HG02884 (cell line): ENCODE results near the gene ZSCAN5A.
"Not testable (repeated sequence)": the region's sequence is repeated elsewhere in the genome, so short reads cannot be mapped to it uniquely, and the experiment has no call there.

ENCODE experiments used
- ATAC-seq: cut with Tn5 transposase; IDR thresholded peaks from one replicate; pipeline ENCODE4 v1.9.1; 2021; ENCODE audit warnings: mild to moderate bottlenecking, moderate library complexity; ENCODE audit not compliant: unreplicated experiment

Gene ZSCAN5A

GRCh38 chr19:56314381-56315076, at the start of gene ZSCAN5A:
Gene ZSCAN5A (minus strand): TSS chr19:56314839. CDS start chr19:56225046, 89,793 bp downstream.
- ATAC-seq: peak; percentile 67

GRCh38 chr19:56360841-56361240, 46.2 kb upstream of the ZSCAN5A start:
- ATAC-seq: no peak

GRCh38 chr19:56356944-56357343, 42.3 kb upstream of the ZSCAN5A start:
- no peak for ATAC-seq

GRCh38 chr19:56355517-56355916, 40.9 kb upstream of the ZSCAN5A start:
- no peak for ATAC-seq

GRCh38 chr19:56351208-56351607, 36.6 kb upstream of the ZSCAN5A start:
- no peak for ATAC-seq

GRCh38 chr19:56350416-56351045, 35.9 kb upstream of the ZSCAN5A start:
- no peak for ATAC-seq

GRCh38 chr19:56348289-56348877, 33.7 kb upstream of the ZSCAN5A start:
- ATAC-seq: no peak

- no peak for ATAC-seq
Measured at GRCh38 chr19:56347163-56347778, 32.6 kb upstream of the ZSCAN5A start.

GRCh38 chr19:56341948-56342347, 27.3 kb upstream of the ZSCAN5A start:
- ATAC-seq: no peak

GRCh38 chr19:56339031-56339430, 24.4 kb upstream of the ZSCAN5A start:
- not testable (repeated sequence) for ATAC-seq

GRCh38 chr19:56337077-56337476, 22.4 kb upstream of the ZSCAN5A start:
- ATAC-seq: not testable (repeated sequence)

- ATAC-seq: not testable (repeated sequence)
Measured at GRCh38 chr19:56335371-56335770, 20.7 kb upstream of the ZSCAN5A start.

GRCh38 chr19:56333506-56333905, 18.9 kb upstream of the ZSCAN5A start:
- ATAC-seq: no peak

- ATAC-seq: no peak
Measured at GRCh38 chr19:56332695-56333094, 18.1 kb upstream of the ZSCAN5A start.

- no peak for ATAC-seq
Measured at GRCh38 chr19:56324436-56324835, 9.8 kb upstream of the ZSCAN5A start.

GRCh38 chr19:56321989-56322440, 7.4 kb upstream of the ZSCAN5A start:
- no peak for ATAC-seq

GRCh38 chr19:56321254-56321988, 6.8 kb upstream of the ZSCAN5A start:
- ATAC-seq: no peak

GRCh38 chr19:56319991-56320390, 5.4 kb upstream of the ZSCAN5A start:
- no peak for ATAC-seq

GRCh38 chr19:56317749-56318148, 3.1 kb upstream of the ZSCAN5A start:
- no peak for ATAC-seq

GRCh38 chr19:56316728-56317127, 2.1 kb upstream of the ZSCAN5A start:
- no peak for ATAC-seq
